GM10248 (cell line): ENCODE measurements around the gene RPL7A.

Experiments
- CTCF ChIA-PET: fragments of 300-600 bp; sonication (Branson Sonifier 250); formaldehyde crosslinking; extraction: SDS; loops from one replicate; lab custom pipeline; 2021; ENCODE audit warnings: antibody characterized with exemption; lab: Yijun Ruan, JAX
- POLR2A ChIA-PET: fragments of 350-650 bp; sonication (Branson Sonifier 250); formaldehyde crosslinking; extraction: SDS; loops from one replicate; lab custom pipeline; 2020; ENCODE audit warnings: antibody characterized with exemption; lab: Yijun Ruan, JAX
- DNase-seq: peaks from one replicate; pipeline ENCODE4 v3.0.0; 2012; ENCODE audit errors: extremely low spot score
- TF ChIP-seq, protein P1 (sequence below): IDR thresholded peaks from 2 replicates; pipeline ENCODE4 v1.5.1; 2012; ENCODE audit warnings: mild to moderate bottlenecking, low read depth; ENCODE audit errors: extremely low read depth, missing control alignments, control extremely low read depth

Gene RPL7A

DNA sequence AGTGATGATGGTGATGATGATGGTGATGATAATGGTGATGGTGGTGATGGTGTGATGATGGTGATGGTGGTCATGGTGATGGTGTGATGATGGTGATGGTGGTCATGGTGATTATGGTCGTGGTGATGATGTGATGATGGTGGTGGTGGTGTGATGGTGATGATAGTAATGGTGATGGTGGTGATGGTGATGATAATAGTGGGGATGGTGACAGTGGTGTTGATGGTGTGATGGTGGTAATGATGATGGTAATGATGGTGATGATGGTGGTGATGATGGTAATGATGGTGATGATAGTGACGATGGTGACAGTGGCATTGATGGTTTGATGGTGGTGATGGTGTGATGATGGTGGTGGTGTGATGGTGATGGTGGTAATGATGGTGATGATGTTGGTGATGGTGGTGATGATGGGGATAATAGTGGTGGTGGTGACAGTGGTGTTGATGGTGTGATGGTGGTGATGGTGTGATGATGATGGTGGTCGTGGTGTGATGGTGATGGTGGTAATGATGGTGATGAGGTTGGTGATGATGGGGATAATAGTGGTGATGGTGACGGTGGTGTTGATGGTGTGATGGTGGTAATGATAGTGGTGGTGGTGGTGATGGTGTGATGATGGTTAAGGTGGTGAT lies 34.6 kb downstream of the RPL7A start:
- POLR2A ChIA-PET = no interaction called here
- TF ChIP-seq, protein P1, sequence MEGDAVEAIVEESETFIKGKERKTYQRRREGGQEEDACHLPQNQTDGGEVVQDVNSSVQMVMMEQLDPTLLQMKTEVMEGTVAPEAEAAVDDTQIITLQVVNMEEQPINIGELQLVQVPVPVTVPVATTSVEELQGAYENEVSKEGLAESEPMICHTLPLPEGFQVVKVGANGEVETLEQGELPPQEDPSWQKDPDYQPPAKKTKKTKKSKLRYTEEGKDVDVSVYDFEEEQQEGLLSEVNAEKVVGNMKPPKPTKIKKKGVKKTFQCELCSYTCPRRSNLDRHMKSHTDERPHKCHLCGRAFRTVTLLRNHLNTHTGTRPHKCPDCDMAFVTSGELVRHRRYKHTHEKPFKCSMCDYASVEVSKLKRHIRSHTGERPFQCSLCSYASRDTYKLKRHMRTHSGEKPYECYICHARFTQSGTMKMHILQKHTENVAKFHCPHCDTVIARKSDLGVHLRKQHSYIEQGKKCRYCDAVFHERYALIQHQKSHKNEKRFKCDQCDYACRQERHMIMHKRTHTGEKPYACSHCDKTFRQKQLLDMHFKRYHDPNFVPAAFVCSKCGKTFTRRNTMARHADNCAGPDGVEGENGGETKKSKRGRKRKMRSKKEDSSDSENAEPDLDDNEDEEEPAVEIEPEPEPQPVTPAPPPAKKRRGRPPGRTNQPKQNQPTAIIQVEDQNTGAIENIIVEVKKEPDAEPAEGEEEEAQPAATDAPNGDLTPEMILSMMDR = no peak
- CTCF ChIA-PET = no interaction called here
- DNase-seq = no peak

DNA sequence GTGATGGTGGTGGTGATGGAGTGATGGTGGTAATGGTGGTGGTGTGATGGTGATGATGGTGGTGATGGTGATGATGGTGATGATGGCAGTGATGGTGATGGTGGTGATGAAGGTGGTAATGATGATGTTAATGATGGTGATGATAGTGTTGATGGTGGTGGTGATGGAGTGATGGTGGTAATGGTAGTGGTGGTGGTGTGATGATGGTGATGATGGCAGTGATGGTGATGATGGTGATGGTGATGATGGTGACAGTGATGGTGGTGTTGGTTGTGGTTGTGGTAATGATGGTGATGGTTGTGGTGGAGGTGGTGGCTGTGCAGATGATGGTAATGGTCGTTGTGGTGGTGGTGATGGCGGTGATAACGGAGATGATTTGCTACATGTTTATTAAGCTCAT lies 35.4 kb downstream of the RPL7A start:
- ChIA-PET POLR2A (no interaction called here), CTCF (no interaction called here)
- DNase-seq = no peak
- TF ChIP-seq, protein P1 = no peak

DNA sequence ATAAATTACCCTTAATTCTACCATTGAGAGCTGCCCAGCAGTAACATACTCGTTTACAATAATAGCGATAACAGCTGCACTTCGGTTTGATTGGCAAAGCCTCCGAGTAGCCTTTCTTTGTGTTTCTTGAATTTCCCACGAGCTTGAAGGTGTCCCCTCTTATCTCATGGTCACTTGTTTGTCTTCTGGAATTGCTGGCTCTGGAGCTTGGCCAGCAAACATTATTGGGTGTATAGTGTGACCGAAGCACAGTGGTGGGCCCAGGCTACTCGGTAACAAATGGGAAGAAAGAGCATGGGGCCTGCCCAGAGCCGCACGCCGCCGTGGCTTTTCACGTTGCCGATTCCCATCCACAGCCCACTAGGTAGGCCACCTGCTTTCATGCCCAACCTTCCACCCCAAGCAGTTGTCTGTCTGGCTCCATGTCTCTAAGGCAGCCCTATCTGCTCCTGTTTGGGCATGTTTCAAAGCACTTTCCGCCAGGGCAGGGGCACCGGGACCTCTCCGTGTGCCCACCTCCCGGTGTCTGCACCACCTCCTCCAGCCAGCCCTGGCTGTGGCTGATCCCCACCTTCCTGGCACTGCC lies 36.8 kb downstream of the RPL7A start:
- TF ChIP-seq, protein P1 = no peak
- ChIA-PET CTCF (no interaction called here), POLR2A (no interaction called here)
- DNase-seq = no peak

DNA sequence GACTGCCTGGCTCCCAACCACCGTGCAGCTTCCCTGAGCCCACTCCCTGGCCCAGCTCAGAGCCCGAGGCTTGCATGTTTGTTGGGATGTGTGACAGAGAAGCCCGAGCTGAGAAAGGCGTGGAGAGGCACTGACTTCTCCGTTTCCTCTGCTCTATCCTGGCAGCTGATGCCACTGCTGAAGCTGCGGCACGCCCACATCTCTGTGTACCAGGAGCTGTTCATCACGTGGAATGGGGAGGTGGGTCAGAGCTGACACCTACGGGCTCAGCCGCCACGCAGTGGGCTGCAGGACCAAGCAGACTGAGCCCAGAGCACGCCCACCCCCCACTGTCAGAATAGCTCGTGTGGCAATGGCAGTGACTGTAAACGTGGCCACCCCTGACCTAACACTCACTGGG lies 37.4 kb downstream of the RPL7A start:
- ChIA-PET CTCF (no interaction called here), POLR2A (no interaction called here)
- no peak for DNase-seq
- TF ChIP-seq, protein P1 = no peak

DNA sequence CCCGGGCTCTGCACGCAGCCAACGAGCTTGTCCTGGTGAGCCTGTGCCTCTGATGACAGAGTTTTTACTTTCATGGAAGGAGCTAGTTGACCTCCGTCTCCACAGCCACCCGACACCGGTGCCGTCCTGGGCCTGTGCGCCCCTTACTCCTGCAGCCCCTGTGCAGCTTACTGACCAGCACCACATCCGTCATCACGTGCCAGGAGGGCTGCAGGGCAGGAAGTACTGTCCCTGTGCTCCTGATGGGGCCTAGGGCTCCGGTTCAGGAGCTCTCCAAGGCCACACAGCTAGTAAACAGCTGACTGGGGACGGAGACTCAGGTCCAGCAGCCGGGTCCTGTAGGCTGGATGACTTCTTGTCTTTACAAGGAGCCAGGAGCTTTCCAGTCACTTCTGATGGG lies 38.3 kb downstream of the RPL7A start:
- POLR2A ChIA-PET = no interaction called here
- CTCF ChIA-PET = no interaction called here
- TF ChIP-seq, protein P1 = no peak
- no peak for DNase-seq

DNA sequence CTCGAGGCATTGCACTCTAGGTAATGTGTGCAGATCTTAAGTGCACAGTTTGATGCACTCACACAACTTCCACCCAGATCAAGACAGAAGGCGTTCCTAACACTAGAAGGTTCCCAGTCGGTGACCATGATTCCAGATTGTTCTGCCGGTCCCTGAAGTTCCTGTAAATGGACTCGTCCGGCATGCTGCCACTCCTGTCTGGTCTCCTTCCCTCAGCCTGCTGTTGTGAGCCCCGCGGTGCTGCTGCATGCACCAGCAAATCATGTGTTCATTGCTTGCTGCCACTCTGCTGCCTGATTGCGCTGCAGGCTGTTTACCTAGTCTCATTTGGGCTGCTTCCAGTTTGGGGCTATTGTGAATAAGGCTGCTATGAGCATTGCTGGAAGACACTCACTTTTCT lies 39.7 kb downstream of the RPL7A start:
- ChIA-PET POLR2A (no interaction called here), CTCF (interaction anchor here (2.2 kb wide), 1 partner anchor 9 kb away, joined by 6 read pairs; no protein-coding TSS in a partner anchor)
- no peak for DNase-seq
- TF ChIP-seq, protein P1 = no peak
